NB4 (cell line): ENCODE measurements around the gene MAFG.

ENCODE experiments used
- DNase-seq: peaks from one replicate; pipeline ENCODE4 v3.0.0; 2010; ENCODE audit warnings: low read depth
- H3K4me3 ChIP-seq: one replicate; pipeline ENCODE4 v1.5.1; 2011; ENCODE audit warnings: mild to moderate bottlenecking, low read depth, low read length, moderate library complexity
- MYC ChIP-seq: IDR thresholded peaks from 2 replicates; pipeline ENCODE4 v1.6.1; 2011; ENCODE audit warnings: low read depth, low read length
- POLR2A ChIP-seq: IDR thresholded peaks from 2 replicates; pipeline ENCODE4 v1.6.1; 2011; ENCODE audit warnings: mild to moderate bottlenecking; ENCODE audit not compliant: insufficient read length; ENCODE audit errors: extremely low read depth
- TF ChIP-seq, protein P1 (sequence below): IDR thresholded peaks from one replicate; pipeline ENCODE4 v1.5.1; 2012; ENCODE audit warnings: low read depth, low read length
- TF ChIP-seq, protein P2 (sequence below): IDR thresholded peaks from 2 replicates; pipeline ENCODE4 v1.6.1; 2011; ENCODE audit warnings: low read depth, low read length

Gene MAFG

DNA sequence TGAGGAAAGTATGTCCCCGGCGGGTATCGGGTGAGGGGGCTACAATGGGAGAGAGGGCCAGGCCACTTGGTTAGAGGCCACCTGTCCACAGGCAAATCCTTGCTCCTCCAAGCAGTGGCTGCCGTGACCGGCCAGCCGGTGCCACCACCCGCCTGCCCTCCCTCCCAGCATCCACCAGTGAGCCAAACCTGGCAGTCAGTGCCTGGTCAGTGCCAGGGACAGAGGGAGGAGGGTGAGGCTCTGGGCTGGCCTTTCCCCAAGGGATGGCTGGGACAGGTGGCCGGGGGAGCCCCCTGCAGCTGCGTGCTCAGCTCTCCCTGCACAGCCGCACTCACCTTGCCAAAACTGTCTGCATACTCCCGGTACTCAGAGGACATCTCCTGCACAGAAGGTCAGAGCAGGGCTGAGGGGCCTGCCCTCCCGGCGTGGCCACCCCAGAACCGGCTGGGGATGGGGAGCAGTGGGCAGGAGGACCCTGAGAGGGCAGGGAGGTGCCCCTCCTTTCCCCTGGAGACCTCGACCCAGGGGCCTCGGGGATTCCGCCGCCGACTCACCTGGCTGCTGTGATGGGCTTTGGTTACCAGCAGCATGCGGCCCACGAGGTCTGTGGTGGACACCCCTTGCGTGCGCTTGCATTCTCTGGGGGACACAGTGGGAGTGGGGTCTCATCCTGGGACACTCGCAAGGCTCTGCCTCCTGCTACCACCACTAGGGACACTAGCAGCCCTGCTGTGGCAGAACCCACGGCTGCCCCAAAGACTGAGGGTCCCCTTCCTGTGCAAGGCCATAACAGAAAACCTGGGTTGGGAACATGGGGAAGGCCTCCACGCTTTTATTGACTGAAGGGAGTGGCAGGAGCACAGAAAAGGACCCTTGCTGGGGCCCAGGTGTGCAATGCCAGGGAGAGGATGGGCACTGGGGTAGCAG is 20.1 kb downstream of the MAFG start:
- no peak for DNase-seq
- TF ChIP-seq, protein P1, sequence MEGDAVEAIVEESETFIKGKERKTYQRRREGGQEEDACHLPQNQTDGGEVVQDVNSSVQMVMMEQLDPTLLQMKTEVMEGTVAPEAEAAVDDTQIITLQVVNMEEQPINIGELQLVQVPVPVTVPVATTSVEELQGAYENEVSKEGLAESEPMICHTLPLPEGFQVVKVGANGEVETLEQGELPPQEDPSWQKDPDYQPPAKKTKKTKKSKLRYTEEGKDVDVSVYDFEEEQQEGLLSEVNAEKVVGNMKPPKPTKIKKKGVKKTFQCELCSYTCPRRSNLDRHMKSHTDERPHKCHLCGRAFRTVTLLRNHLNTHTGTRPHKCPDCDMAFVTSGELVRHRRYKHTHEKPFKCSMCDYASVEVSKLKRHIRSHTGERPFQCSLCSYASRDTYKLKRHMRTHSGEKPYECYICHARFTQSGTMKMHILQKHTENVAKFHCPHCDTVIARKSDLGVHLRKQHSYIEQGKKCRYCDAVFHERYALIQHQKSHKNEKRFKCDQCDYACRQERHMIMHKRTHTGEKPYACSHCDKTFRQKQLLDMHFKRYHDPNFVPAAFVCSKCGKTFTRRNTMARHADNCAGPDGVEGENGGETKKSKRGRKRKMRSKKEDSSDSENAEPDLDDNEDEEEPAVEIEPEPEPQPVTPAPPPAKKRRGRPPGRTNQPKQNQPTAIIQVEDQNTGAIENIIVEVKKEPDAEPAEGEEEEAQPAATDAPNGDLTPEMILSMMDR, result no peak

DNA sequence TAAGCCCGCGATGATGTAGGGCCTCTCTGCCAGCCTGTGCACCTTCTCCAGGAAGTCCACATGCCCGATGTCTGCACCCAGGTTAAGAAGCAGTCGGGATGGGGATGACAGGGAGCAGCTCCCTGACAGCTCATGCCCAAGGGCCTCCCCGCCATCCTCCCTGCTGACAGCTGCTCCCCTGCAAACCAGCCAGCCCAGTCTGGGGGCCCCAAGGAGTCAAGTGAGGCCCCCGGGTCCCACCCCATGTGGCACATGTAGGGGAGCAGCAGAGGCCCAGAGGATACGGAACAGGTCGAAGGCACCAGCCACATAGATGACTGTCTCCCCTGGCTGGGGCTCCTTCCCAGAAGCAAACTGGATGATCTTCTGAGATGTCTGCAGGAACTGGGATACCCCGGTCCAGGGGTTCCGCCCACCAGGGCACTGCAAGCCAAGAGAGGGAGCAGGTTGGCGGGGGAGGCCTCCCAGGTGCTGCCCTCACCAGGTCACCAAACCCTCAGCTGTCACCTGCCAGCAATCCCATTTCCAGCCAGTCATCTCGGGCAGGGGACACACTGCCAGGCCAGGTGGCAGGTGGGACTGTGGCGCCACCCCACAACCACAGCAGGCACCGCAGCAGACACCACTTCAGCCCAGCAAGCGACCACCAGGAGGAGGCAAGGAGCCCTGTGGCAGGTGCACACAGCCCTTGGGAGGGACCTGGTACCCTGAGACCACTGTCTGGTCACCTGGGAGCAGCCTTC is 20.9 kb downstream of the MAFG start:
- TF ChIP-seq, protein P1, result no peak
- no peak for TF ChIP-seq POLR2A
- TF ChIP-seq MYC, result no peak
- TF ChIP-seq, protein P2, sequence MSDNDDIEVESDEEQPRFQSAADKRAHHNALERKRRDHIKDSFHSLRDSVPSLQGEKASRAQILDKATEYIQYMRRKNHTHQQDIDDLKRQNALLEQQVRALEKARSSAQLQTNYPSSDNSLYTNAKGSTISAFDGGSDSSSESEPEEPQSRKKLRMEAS, result no peak
- DNase-seq, result no peak
- H3K4me3 ChIP-seq, result no peak overlapping the region

More for the DNA sequence above, 20.1 kb downstream of the MAFG start:
- H3K4me3 ChIP-seq, result no peak overlapping the region

DNA sequence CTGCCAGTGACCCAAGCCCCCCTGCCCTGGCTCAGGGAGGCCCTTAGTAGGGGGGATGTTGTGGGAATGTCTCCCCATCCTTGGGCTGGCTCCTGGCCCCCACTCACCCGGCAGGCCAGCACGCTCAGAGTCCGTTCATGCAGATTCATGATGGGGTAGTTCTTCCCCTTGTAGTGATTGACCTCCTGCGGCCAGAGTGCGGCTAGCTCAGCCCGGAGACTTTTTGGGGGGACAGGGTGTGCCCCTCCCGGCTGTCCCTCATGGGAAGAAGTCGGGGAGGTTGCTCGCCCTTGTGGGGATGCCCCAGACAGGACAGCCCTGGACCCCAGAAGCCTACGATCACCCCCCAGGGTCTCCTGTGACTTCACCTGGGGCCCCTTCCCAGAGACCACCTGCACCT is 21.5 kb downstream of the MAFG start:
- DNase-seq, result no peak
- TF ChIP-seq, protein P1, result no peak
- no peak for TF ChIP-seq MYC
- TF ChIP-seq, protein P2, result no peak
- TF ChIP-seq POLR2A, result no peak
- H3K4me3 ChIP-seq, result no peak overlapping the region

DNA sequence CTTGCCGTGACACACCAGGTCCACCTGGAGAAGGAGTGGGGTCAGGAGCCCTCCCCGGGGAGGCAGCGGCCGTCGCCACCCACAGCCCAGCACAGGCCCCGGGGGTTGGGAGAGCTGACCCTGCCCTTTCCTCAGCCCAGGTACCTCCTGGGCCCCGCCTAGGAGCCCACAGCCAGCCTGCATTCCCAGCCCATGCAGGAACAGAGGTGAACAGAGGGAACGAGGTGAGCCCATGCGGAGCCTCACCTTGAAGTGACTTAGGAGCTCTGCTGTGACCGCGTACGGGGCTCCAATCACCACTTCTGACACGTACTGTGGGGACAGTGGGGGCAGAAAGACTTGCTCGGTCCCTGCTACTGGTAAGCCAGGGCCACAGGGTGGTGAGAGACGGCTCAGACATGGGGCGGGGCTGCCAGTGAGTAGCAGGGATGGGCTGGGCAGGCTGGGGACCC is 22.1 kb downstream of the MAFG start:
- no peak for DNase-seq
- TF ChIP-seq MYC (no peak), POLR2A (no peak)
- TF ChIP-seq, protein P1, result no peak
- TF ChIP-seq, protein P2, result no peak
- H3K4me3 ChIP-seq, result no peak overlapping the region

DNA sequence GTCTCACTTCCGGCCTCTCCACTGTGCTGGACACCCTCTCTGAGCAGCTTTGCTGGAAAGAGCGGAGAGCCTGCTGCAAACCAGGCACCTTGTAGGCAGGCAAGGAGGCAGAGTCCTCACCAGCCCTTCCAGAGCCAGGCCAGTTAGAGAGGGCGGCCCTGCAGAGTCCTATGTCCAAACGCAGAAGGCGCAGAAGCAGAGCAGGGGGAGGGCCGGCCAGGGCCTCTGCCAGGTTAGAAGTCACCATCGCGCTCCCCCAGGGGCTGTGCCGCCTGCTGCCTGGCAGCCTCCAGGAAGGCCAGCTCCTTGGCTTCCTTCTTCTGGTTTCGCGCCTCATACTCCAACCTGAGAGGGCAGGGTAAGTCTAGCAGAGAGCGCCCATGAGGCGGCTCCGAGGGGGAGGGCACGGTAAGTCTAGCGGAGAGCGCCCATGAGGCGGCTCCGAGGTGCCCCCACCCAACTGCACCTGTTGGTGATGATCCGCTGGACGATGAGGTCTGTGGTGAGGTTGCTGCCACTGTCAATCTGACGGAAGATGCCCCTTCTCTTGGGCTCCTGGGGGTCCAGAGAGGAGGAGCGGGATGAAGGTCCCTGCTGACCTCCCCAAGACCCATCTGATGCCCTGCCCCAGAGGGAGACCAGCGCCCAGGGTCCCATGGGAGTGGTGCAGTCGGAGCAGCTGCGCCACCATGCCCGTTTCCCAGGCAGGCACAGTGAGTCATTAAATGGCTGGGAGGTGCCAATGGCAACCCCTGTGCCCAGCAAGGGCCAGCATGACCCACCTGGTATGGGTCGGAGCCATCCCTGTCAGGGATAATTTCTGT is 22.7 kb downstream of the MAFG start:
- no peak overlapping the region for H3K4me3 ChIP-seq
- TF ChIP-seq, protein P2, result no peak
- TF ChIP-seq, protein P1, result no peak
- TF ChIP-seq MYC (no peak), POLR2A (no peak)
- no peak for DNase-seq
